Activated naive CD4-positive, alpha-beta T cell treated with Interleukin-2 at 50 U/mL for 16 hours (primary cell): ENCODE results near the gene NUMA1.

ENCODE experiments used
- DNase-seq: peaks from one replicate; pipeline ENCODE4 v3.0.0-alpha.2; 2020

The NUMA1 gene, protein sequence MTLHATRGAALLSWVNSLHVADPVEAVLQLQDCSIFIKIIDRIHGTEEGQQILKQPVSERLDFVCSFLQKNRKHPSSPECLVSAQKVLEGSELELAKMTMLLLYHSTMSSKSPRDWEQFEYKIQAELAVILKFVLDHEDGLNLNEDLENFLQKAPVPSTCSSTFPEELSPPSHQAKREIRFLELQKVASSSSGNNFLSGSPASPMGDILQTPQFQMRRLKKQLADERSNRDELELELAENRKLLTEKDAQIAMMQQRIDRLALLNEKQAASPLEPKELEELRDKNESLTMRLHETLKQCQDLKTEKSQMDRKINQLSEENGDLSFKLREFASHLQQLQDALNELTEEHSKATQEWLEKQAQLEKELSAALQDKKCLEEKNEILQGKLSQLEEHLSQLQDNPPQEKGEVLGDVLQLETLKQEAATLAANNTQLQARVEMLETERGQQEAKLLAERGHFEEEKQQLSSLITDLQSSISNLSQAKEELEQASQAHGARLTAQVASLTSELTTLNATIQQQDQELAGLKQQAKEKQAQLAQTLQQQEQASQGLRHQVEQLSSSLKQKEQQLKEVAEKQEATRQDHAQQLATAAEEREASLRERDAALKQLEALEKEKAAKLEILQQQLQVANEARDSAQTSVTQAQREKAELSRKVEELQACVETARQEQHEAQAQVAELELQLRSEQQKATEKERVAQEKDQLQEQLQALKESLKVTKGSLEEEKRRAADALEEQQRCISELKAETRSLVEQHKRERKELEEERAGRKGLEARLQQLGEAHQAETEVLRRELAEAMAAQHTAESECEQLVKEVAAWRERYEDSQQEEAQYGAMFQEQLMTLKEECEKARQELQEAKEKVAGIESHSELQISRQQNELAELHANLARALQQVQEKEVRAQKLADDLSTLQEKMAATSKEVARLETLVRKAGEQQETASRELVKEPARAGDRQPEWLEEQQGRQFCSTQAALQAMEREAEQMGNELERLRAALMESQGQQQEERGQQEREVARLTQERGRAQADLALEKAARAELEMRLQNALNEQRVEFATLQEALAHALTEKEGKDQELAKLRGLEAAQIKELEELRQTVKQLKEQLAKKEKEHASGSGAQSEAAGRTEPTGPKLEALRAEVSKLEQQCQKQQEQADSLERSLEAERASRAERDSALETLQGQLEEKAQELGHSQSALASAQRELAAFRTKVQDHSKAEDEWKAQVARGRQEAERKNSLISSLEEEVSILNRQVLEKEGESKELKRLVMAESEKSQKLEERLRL (N-terminal part only)

DNA sequence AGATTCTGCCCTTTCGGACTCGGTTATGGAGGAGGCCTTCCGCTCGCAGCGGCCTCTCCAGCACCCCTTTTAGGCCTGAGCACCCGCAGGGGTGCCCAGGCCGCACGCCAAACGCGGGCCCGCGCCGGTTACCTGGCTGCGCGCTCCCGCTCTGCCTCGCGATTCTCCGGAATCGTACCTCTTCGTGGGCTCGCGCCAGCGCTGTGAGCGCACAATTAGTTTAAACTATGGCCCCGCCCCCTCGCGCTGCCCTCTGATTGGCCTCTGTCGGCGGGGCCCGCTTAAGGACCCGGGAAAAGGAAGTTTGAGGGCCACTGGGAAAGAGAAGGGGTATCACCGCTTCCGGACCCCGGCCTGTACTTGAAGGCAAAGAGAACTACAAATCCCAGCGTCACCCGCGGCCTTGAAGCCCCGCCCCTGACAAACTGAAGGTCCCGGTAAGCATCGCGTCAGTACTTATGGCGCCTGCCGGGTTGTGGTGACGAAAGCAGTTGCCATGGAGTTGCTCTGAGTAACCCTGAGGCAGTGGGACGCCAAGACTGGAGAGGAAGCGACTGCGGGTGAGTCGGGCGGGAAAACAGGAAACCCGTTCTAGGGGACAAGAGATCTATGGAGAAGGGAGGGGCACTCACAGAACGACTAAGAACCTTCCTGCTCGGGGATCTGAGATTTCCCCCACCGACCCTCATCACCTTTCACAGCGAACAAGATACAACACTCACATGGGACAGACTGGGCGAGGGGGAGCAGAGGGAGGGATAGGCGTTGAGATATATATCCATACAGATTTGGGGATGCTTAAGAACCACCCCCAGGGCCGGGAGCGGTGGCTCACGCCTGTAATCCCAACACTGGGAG, at the start of gene NUMA1, which contains the start of gene LRRC51:
Gene NUMA1, minus strand, starts transcription at position 217 of the 858 bp plus-strand sequence. CDS start 44,599 bp downstream, outside the sequence.
Gene LRRC51, plus strand, starts transcription at position 525 of the 858 bp plus-strand sequence. CDS start 8,234 bp downstream, outside the sequence.
- DNase-seq, result peak; percentile 99

DNA sequence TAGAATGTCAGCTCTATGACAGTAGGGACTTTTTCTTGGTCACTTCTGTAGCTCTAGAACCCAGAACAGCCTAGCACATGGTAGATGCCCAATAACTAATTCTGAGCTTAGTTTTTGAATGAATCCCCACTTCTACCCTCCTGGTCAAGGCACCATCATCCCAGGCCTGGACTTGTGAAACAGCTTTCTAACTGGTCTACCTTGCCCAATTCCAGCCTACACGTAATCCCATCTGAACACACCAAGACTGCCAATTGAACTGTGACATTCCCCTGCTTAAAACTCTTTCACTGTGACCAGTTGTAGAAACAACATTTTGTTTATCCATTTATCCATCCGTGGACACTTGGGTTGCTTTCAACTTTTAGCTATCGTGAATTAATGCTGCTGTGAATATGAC, 49.0 kb upstream of the NUMA1 start:
- no peak for DNase-seq

DNA sequence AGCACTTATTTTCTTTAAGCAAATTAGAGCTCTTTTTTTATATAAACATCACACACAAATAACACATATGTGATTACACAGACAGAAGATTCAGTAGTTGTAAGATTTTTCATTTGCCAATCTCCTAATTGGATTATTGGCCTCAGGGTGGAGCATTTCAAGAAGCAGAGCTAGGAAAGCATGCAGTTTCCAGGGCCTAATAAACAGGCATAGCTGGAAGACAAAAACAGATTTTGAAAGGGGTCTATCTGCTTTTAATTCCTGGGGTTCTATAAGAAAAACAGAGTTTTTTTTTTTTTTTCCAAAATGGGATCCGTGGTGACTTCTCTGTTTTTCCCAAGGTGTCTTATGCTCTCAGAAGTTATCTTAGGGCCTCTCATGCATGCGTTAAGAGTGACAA, 47.6 kb upstream of the NUMA1 start:
- DNase-seq, result no peak

DNA sequence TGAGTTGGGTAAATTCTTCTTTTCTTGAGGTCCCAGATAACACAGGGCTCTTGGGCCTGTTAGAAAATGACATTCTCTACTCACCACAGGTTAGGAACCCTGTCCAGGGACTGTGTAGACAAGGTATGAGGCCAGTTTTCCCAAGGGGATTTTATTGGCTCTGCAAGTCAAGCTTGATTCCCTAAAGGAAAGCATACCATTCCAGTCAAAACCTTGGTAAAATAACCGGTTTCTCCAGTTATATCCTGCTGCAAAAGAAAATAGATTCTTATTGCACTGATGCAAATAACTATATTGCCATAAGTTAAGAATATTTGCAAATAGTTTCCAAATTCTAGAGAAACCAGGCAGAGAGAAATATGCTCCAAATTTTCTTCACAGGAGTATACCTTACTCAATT, 45.6 kb upstream of the NUMA1 start:
- DNase-seq, result no peak

DNA sequence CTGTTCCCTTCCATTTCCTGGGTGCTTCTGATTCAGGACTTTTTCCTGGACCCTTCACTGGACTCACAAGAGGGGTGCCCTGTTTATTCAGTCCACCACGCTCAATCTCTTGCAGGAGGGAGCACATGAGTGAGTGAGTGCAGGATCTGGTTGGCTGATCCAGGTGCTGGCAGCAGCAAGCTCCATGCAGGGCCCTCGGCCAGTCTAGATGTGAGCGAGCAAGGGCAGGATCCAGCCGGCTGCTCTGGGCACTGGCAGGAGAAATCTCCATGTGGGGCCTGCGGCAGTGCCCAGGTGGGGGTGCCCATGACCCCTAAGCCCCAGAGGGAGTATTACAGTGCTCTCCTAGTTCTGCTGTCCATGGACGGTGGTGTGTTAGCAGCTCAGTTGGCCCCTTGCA, 43.7 kb upstream of the NUMA1 start:
- no peak for DNase-seq

DNA sequence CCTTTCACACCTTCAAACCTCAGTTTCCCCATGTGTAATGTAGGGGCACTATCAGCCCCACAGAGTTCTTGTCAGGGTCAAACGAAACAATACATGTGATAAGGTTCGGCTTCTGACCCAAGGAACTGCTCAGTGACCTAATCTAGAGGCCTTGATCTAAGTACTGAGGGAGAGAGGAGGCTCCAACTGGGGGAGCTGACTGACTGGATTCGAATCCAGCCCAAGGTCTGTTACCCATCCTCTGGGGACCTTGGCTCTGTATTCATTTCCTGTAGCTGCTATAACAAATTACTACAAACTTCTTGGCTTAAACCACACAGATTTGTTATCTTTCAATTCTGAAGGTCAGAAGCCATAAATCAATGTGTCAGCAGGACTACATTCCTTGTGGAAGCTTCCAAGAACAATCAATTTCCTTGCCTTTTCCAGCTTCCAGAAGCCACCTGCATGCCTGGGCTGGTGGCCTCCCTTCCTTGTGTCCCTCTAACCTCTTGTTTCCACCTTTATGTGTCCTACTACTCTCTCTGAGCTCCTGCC, 42.8 kb upstream of the NUMA1 start:
- no peak for DNase-seq

DNA sequence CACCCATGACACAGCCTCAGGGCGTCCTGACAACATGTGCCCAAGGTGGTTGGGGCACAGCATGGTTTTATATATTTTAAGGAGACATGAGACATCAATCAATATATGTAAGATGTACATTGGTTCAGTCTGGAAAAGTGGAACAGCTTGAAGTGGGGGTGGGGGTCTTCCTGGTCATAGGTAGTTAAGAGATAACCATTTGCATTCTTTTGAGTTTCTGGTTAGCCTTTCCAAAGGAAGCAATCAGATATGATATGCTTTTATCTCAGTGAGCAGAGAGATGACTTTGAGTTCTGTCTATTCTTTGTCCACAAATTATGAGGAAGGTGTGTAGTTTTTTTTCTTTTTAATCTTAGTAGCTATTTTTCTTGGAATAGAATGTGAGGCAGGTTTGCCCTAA, 42.3 kb upstream of the NUMA1 start:
- DNase-seq, result no peak

DNA sequence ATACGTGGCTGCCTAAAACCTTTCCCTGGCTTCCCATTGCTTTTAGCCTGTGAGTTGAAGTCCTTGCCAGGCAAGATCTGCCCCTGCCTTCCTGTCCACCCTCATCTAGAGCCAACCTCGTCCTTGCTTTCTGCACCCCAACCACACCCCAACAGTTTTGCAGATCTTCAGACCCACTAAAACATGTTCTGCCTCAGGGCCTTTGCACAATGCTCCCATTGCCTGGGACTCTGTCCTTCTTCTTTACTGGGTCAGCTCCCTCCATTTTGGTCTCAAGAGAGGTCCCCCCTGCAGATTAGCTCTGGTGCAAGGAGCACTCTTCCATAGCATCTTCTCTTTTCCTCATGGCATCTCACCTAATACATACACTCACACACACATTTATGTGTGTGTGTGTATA, 40.6 kb upstream of the NUMA1 start:
- DNase-seq, result no peak

DNA sequence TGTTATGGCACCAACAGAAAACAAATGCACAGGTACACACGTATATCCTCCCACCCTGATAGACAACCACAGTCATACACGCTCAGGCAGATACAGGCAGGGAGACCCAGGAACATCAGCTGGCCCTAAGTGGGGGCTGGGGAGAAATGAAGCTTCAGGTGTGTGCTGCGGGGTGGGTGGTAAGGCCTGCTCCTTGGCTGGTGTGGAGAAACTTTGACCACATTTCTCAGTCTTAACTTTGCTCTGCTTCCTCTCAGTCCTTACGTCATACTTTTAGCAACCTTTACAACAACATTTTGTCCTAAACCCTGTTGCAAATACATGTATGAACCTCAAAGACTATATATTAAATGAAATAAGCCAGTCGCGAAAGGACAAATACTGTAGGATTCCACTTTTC, 38.9 kb upstream of the NUMA1 start:
- no peak for DNase-seq

DNA sequence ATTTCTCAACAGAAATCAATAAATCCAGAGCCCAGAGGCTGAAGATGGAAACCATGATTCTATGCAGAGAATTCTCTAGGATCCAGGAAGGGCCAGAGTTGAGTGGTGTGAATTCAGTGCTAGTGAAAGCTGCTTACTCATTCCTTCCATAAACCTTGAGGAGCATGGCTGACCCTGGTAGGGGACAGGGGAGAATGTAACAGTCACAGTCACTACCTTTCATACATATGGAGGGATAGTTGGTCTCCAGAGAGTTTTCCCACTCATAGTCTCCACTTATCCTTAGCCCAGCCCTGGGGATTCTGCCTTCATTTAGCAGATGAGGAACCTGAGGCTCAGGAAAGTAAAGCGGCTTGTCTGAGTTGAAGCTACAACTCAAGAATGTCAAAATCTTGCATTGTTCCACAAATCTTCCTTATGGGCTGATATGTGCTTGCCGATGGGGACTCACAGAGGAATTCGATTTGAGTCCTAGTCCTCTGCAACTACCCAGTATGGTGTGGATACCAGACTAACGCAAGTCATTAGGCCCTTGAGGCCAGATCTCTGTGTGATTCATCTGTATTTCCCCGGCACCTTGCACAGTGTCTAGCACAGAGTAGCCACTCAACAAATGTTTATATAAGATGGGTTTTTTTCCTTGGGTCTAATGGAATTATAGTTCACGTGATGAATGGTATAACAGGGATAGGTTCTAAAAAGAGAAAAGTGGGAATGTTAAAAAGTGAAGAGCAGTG, 35.8 kb upstream of the NUMA1 start:
- no peak for DNase-seq

DNA sequence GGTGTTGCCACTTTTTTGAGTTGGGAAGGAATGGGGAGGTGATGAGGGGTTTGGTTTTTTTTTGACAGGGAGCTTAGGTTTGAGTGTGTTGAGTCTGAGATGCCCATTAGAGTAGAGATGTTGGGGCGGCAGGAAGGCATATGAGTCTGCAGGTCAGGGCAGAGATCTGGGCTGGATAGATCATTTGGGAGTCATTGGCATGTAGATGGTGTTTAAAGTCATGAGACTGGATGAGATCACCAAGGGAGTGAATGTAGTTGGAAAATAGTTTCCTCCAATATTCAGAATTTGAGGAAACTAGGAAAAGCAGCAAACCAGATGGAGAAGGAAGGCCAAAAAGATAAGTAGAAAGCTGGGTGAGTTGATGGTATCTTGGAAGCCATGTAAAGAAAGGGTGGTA, 34.2 kb upstream of the NUMA1 start:
- DNase-seq, result no peak

DNA sequence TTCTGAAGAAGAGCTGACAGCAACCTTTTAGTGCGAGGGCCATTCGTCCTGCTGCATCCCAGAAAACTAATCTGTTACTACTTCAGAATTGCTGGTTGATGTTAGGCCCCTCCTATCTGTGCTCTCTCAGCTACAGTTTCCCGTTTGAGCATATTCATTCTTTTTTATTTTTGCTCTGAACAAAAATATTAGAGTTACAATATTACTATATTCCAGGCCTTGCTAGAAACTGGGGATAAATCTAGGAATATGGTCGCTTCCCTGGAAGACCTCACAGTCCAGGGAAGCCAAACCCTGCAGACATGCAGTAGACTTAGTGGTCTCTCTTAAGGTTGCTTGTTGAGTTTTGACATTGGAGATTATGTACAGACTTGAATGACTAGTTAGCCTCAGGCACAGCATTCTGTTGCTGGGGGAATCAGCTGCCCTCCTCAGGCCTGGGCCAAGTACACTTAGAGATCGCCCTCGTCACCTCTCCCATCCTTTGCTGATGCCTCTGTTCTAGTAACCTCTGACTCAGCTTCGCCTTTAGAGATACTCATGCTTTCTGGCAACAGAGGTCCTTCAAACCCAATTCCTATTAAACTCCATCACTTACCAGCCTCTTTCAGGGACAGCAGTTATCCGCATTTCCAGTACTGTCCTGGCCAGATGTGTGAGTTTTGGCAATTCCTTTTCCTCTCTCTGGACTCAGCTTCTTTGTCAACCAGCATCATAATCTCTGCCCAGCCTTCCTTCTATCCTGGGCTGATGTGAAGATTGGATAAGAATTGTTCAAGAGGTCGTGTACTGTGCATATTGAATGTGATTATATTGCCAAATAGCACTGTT, 32.9 kb upstream of the NUMA1 start:
- no peak for DNase-seq

DNA sequence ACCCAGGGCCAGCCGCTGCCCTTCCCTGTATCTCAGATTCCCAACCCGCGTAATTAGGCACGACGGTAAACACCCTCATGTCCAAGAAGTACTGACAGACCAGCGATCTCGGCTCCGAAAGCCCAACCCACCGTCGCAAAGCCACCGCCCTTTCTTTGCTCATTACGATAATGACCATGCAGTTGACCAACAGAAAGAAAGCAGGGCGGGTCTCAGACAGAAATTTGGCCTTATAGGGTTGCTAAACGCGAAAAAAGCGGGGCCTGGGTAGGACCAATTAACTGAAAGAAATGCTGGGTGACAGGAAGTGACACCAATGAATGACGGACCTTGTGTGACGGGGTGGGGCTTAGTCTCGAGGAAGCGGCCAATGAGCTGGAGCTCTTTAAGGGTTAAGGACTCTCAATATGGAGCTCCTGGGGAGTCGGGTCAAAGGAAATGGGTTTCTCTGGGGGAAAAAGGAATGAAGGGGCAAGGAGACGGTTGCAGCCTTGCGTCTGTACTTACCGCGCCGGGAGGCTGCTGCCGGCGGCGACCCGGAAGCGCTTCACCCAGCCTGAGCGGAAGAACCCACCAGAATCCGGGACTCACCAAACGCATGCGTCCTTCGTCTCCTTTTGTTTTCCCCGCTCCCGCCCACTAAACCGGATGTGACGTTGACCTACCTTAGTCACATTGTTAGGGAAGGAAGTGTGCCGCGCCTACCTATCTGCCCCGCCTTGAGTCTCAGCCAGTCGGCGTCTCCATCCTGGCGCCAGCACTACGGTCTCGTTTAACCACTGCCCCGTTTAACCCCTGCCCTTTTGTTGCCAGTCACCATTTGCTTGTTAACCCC, 32.0 kb upstream of the NUMA1 start, which contains the start of gene ANAPC15:
Gene ANAPC15, minus strand, starts transcription at position 553 of the 835 bp plus-strand sequence. CDS start 1,419 bp downstream, outside the sequence.
- DNase-seq, result peak; percentile 99

DNA sequence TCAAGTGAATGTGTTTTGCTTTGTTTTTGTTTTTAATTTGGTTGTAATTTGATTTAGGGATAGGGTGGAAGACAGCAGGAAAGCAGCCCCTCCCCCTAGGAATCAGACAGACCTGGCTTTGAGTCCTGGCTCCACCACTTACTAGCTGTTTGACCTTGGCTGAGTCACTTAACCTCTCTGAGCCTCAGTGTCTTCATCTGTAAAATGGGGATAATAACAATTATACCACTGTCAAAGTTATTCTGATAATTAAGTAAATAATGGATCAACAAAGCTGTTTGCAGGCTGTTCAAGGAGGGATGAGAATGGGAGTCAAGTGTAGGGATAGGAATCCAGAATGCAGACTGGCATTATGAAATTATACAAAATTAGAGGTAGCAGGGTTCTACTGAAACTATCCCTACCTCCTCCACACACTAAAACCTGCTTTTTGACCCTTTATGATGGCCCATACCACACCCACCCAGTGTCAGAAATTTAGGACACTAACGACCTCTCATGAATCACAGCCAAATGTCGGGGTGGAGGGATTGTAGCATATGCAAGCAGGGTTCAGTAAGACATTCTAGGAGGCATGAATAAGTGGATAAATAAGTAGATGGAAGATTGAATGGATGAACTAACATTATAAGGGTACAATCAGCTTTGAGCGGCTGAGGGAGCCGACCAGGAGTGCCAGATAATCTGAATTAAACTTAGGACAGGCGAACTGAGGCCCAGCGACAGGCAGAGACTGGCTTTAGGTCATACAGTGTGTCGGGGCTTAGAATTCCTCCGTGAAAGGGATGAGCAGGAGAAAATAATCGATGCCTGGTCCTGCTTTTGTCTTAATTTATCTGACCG, 31.2 kb upstream of the NUMA1 start:
- no peak for DNase-seq

DNA sequence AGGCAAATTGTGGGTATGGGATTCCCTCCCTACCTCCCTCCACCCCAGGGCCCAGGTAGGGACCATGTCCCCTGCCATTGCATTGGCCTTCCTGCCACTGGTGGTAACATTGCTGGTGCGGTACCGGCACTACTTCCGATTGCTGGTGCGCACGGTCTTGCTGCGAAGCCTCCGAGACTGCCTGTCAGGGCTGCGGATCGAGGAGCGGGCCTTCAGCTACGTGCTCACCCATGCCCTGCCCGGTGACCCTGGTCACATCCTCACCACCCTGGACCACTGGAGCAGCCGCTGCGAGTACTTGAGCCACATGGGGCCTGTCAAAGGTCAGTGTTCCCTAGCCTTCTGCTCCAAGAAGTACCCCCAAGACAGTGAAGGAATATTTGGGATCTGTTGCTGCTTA, 25.5 kb upstream of the NUMA1 start, which contains the start of gene TOMT:
Gene TOMT, plus strand, starts transcription at position 37 of the 400 bp plus-strand sequence. Its CDS starts 28 bp downstream, at position 65.
- no peak for DNase-seq

DNA sequence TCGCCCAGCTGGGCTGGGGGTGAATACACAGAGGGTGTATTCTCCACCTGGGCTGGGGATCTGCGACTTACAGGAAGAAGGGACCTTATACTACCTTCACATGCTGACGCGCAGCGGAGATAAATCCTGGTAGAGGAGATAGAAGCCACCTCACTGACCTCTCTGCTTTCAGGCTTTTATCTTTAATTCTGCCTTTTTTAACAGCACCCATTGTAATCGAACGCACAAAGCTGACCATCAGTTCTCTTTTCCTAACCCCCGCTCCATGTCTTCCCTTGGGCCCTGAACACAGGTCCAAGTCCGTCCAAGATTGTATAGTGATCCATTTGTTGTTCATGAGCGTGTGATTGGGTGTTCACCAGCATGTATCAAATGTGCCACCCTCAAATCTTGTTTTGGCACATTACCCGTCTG, 23.4 kb upstream of the NUMA1 start:
- DNase-seq, result no peak

DNA sequence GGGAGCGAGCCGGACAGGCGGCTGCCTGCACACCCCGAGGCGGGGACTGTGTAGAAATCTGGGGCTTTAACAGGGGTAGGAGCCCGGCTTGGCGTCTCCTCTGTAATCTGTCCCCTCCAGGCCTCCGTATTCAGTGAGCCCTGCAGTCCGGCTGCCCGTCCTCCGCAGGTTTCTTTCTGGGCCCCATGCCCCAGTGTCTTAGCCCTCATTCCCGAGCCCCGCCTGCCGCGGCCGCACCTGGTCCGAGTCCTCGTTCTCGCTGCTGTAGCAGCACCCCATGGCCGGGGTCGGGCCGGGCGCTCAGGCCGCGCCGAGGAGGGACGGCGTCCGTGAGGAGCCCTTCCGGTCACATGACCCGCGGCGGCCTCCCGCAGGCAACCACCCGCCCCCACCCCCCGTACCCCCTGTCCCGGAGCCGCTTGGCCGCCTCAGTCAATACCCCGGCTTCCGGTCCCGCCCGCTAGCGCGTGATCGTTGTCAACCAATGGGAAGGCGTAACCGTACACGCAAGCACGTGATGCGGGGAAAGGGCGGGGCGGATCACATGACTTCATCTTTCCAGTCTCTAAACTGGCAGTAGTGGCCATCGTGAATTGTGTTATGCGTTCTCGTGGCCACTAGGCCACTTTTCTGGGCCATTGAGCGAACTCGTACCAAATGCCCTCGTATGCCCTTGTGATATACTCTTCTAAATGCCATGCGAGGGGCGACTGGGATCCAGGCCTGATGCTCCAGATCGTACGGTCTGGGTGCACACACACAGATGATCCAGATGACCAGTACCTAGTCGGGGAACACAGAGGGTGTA, 22.8 kb upstream of the NUMA1 start, which contains the start of gene LAMTOR1:
Gene LAMTOR1, minus strand, starts transcription at position 352 of the 808 bp plus-strand sequence. Its CDS starts 73 bp downstream, at position 279.
- DNase-seq, result peak; percentile 98
